NCI-H1930 (cell line): ENCODE results near the gene ZNF784.
A peak's percentile ranks its signal among the peaks of the same experiment; 100 is the strongest.

ENCODE experiments used
- DNase-seq, 2 experiments: peaks; one replicate each; lab custom pipeline; 2025; lab: John Stamatoyannopoulos, UW

Gene ZNF784

GRCh38 chr19:55602104-55603001, 22.0 kb downstream of the ZNF784 start:
- no peak for DNase-seq

GRCh38 chr19:55601084-55601483, 23.3 kb downstream of the ZNF784 start:
- DNase-seq = no peak

GRCh38 chr19:55600662-55601028, 23.7 kb downstream of the ZNF784 start:
- no peak for DNase-seq

- DNase-seq = peak; percentile 93 to 98
Observed at GRCh38 chr19:55599842-55600661, 24.3 kb downstream of the ZNF784 start, which contains the start of gene ZNF524. ZNF524 (plus strand) TSS chr19:55600288; CDS start chr19:55602113, 1,825 bp downstream.

GRCh38 chr19:55599468-55599841, 24.9 kb downstream of the ZNF784 start, which contains the start of gene FIZ1:
FIZ1 (minus strand) TSS chr19:55599517; CDS start chr19:55597865, 1,652 bp downstream.
- DNase-seq = peak; percentile 99 to 100

- peak; percentile 86 to 89 for DNase-seq
Observed at GRCh38 chr19:55598719-55599467, 25.5 kb downstream of the ZNF784 start.

- DNase-seq = no peak
Observed at GRCh38 chr19:55598034-55598433, 26.3 kb downstream of the ZNF784 start.

GRCh38 chr19:55597501-55597921, 26.9 kb downstream of the ZNF784 start:
- DNase-seq = no peak

GRCh38 chr19:55596304-55596703, 28.1 kb downstream of the ZNF784 start:
- no peak for DNase-seq

GRCh38 chr19:55594996-55595545, 29.3 kb downstream of the ZNF784 start:
- no peak for DNase-seq

- no peak for DNase-seq
Observed at GRCh38 chr19:55593096-55593772, 31.1 kb downstream of the ZNF784 start.

GRCh38 chr19:55592391-55593090, 31.8 kb downstream of the ZNF784 start:
- DNase-seq = no peak

- DNase-seq = peak in 1 of 2 experiments; percentile 25
Observed at GRCh38 chr19:55591555-55591954, 32.8 kb downstream of the ZNF784 start.

GRCh38 chr19:55590617-55591016, 33.7 kb downstream of the ZNF784 start:
- DNase-seq = no peak

- no peak for DNase-seq
Observed at GRCh38 chr19:55590109-55590508, 34.3 kb downstream of the ZNF784 start.

- no peak for DNase-seq
Observed at GRCh38 chr19:55588738-55589137, 35.6 kb downstream of the ZNF784 start.

GRCh38 chr19:55586976-55587668, 37.2 kb downstream of the ZNF784 start:
- peak; percentile 95 to 97 for DNase-seq

- DNase-seq = peak in 1 of 2 experiments; percentile 27
Observed at GRCh38 chr19:55585658-55586339, 38.6 kb downstream of the ZNF784 start.

- no peak for DNase-seq
Observed at GRCh38 chr19:55584871-55585270, 39.5 kb downstream of the ZNF784 start.
